PFSK-1 (cell line): ENCODE results near the gene GTF2H3.

ENCODE experiments used
- FOXP2 ChIP-seq: optimal IDR thresholded peaks from 2 replicates; pipeline ENCODE3; 2011; ENCODE audit warnings: borderline replicate concordance, control low read depth, inconsistent platforms; ENCODE audit not compliant: insufficient read depth; ENCODE audit errors: extremely low read length, extremely low read depth
- POLR2AphosphoS5 ChIP-seq: IDR thresholded peaks from 2 replicates; pipeline ENCODE4 v1.6.1; 2012; ENCODE audit warnings: low read depth, mild to moderate bottlenecking, control low read depth, low read length, moderate library complexity
- REST ChIP-seq, 2 experiments: IDR thresholded peaks; 2 replicates each; pipeline versions ENCODE4 v1.6.1 to v1.8.0; 2011 to 2012; ENCODE audit warnings: low read depth in 2 of 2, low read length in 2 of 2, control low read depth in 1 of 2, inconsistent platforms in 1 of 2, mild to moderate bottlenecking in 1 of 2, moderate library complexity in 1 of 2; ENCODE audit not compliant: insufficient read depth in 1 of 2
- SIN3A ChIP-seq: IDR thresholded peaks from 2 replicates; pipeline ENCODE4 v1.6.1; 2012; ENCODE audit warnings: mild to moderate bottlenecking, low read length, moderate library complexity, borderline replicate concordance; ENCODE audit not compliant: insufficient read depth
- TAF1 ChIP-seq: IDR thresholded peaks from 2 replicates; pipeline ENCODE4 v1.6.1; 2012; ENCODE audit warnings: low read length, control low read depth, borderline replicate concordance; ENCODE audit not compliant: insufficient read depth

The GTF2H3 gene

GRCh38 chr12:123607756-123608155 lies 25.9 kb upstream of the GTF2H3 start:
- no peak for TF ChIP-seq POLR2AphosphoS5
- TF ChIP-seq SIN3A: no peak
- no peak for TF ChIP-seq REST (IDR thresholded peaks at IDR 0.05; ENCODE audit: insufficient read depth in 1 of 2, low read depth in 2 of 2, low read length in 2 of 2)
- TF ChIP-seq FOXP2: no peak
- TF ChIP-seq TAF1: no peak

- no peak for TF ChIP-seq TAF1
- TF ChIP-seq POLR2AphosphoS5: no peak
- no peak for TF ChIP-seq SIN3A
- TF ChIP-seq FOXP2: no peak
Measured at GRCh38 chr12:123608182-123608581, 25.4 kb upstream of the GTF2H3 start.

GRCh38 chr12:123614110-123614509 lies 19.5 kb upstream of the GTF2H3 start:
- TF ChIP-seq TAF1 (no peak), SIN3A (no peak), FOXP2 (no peak), REST (IDR thresholded peaks at IDR 0.05; ENCODE audit: insufficient read depth in 1 of 2, low read depth in 2 of 2, low read length in 2 of 2) (no peak)

DNA sequence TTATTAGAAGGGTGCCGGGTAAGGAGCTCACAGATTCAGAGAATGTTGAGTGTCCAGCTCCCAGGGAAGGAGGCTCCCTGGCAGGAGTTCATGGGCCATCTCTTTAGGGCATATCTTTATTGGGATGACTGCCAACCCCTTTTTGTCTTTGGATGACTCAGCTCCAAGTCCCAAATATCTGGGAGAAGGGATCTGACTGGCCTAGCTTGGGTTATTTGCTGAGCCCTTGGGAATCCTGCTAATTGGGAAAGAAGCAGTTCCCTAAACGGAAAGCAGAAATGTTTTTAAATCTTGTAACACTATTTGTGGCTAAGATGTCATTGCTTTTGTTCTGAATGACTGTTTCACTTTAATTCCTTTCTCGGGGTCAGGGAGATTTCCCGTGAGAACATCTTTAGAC lies 19.1 kb upstream of the GTF2H3 start:
- no peak for TF ChIP-seq REST (IDR thresholded peaks at IDR 0.05; ENCODE audit: insufficient read depth in 1 of 2, low read depth in 2 of 2, low read length in 2 of 2)
- no peak for TF ChIP-seq TAF1
- no peak for TF ChIP-seq POLR2AphosphoS5
- no peak for TF ChIP-seq FOXP2
- TF ChIP-seq SIN3A: no peak

DNA sequence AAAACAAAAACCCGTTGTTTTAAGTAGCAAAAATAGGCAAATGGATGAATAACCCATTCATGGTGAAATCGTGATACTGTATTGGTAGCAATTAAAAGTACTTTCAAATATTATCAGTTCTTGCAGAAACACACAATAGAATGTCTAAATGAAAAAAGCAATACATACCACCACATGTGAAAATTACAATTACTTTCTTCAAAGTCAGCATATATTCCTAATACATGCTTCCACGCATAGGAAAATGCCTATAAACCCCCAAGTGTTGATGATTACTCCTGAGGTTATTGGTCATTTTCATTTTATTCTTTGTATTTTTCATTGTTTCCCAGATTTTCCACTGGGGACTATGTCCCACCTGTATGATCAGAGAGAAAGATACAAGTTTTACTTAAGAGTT lies 16.5 kb upstream of the GTF2H3 start:
- TF ChIP-seq TAF1 (no peak), SIN3A (no peak), REST (IDR thresholded peaks at IDR 0.05; ENCODE audit: insufficient read depth in 1 of 2, low read depth in 2 of 2, low read length in 2 of 2) (no peak), FOXP2 (no peak), POLR2AphosphoS5 (no peak)
